Adrenal gland (tissue), 5 donors: ENCODE data around the gene AKAP13.

Source experiments
- CTCF ChIP-seq, 6 experiments: fragments of 450-650 bp in 4 of 6; fragments of 200-600 bp in 2 of 6; sonication (generic) in 1 of 6; IDR thresholded peaks; 1 replicate in 5 of 6; 2 replicates in 1 of 6; pipeline versions ENCODE4 v1.5.1 to v1.8.0; 2016 to 2021; ENCODE audit warnings: antibody characterized with exemption in 6 of 6, mild to moderate bottlenecking in 2 of 6, moderate library complexity in 1 of 6
- POLR2A ChIP-seq, 2 donors: fragments of 450-650 bp; IDR thresholded peaks; one replicate each; pipeline ENCODE4 v1.6.1; 2017; ENCODE audit warnings: antibody characterized with exemption in 2 of 2, mild to moderate bottlenecking in 2 of 2, moderate library complexity in 1 of 2
- donor health status: DM: no; HTN: no; CAD: no.

DNA sequence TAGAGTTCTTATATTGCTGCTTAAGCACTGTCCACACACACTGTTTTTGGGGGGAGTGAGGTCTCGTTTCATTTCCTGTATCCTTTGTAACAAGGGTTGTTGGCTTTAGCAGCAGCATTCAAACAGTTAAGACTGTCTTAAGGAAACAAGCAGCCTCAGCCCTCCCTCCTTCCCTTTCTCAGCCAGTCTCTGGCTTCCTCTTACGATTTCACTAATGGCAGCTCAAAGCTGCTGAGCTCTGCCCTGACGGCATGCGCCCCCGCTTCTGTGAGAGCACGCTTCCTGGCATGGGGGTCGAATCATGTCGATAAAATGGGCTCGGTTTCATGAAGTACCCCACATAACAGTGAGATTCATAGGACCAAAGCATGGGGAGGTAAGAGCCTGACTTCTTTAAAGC, 309.3 kb downstream of the AKAP13 start:
- no peak for TF ChIP-seq CTCF (IDR thresholded peaks at IDR 0.05)
- peak in 1 of 2 donors; percentile 15 for TF ChIP-seq POLR2A (IDR thresholded peaks at IDR 0.05)
